COLO668 (cell line): ENCODE measurements around the gene BTBD6.
A peak's percentile ranks its signal among the peaks of the same experiment; 100 is the strongest.

Experiments used
- DNase-seq: peaks from one replicate; lab custom pipeline; 2025; ENCODE audit not compliant: unreplicated experiment; lab: John Stamatoyannopoulos, UW

The BTBD6 gene

DNA sequence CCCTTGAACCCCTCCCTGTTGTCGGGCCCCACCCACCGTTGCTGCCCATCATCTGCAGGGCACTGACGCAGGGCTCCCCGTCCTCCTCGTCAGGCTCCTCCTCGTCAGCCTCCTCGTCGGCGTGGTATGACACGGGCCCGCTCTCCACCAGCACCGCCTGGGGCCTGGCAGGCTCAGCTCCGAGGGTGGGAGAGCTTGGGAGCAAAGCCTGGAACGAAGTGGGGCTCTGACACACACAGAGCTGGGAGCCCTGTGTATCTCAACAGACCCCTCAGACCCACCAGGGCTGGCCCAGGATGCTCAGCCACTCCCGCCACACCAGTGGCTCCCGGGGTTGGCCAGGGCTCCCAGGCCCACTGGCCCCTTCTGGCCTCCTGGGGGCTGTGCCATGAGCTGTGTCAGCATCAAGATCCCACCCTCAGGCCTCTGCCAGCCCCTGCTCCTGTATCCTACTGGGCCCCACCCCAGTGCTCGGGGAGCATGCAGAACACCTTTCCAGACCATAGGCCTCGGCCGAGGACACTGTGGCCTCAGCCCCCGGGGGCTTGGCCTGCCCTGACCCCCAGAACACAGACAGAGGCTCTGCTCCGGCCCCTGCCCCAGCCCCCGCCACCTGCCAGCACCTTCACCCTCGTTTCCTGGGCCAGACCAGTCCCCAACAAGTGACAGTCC, 37.1 kb upstream of the BTBD6 start:
- no peak for DNase-seq

DNA sequence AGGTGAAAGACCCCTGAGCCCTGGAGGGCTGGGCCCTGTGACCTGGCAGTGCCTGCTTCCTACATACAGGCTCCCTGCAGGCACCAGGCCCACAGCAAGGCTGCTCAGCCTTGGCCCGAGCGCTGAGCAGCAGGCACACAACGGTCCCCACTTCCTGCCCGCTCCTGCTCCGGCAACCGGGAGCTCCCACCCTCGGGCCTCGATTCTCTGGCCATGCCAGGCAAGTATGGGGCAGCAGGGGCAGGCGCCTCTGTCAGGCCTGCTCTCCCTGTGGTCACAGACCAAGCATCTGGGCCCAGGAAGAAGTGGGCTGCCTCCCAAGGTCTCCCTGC, 36.6 kb upstream of the BTBD6 start:
- no peak for DNase-seq

DNA sequence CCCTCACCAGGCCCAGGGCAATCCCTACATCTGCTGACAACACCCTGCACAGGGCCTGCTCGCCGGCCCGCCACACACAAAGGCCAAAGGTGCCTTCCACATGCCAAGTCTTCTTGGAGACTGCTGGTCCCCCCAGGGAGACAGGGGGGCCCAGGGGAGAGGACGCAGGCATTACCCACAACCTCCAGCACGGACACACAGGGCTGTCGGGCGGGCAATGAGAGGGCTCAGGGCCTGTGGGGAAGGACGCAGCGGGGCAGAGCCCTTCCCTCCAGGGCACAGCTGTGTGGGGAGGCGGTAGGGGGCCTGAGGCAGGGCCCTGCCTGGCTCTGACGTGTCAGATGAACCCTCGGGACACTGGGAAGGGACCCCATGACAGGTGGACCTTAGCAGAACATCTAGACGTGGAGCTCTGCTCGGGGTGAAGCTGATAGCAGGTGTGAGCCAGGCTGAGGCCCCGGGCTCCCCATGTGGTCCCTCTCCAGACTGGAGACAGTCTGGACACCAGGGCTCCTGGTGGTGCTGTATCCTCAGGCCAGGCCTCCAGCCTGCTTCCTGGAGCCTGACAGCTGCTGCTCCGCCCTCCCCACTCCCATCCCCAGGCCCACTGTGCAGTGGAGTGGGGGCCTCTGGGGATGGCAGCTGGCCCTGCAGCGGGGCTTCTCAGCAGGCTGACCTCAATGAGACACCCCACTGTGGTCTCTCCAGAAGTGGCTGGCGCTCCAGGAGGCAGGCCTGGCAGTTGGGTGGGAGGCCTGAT, 35.6 kb upstream of the BTBD6 start:
- peak; percentile 38 for DNase-seq

DNA sequence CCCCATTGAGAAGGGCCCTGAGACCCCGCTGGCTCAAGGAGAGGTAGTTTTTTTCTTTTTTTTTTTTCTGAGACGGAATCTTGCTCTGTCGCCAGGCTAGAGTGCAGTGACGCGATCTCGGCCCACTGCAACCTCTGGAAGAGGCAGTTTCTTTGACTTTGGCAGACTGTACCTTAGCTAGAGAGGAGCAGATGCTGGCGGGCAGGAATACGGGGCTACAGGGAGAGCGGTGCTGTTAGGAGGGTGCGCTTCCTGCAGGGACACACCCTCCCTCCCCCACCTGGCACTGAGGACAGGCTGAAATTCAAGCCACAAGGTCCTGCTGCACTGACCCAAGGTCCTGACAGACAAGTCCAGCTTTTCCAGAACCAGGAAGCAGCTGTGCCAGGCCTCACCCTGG, 35.0 kb upstream of the BTBD6 start:
- DNase-seq: no peak

DNA sequence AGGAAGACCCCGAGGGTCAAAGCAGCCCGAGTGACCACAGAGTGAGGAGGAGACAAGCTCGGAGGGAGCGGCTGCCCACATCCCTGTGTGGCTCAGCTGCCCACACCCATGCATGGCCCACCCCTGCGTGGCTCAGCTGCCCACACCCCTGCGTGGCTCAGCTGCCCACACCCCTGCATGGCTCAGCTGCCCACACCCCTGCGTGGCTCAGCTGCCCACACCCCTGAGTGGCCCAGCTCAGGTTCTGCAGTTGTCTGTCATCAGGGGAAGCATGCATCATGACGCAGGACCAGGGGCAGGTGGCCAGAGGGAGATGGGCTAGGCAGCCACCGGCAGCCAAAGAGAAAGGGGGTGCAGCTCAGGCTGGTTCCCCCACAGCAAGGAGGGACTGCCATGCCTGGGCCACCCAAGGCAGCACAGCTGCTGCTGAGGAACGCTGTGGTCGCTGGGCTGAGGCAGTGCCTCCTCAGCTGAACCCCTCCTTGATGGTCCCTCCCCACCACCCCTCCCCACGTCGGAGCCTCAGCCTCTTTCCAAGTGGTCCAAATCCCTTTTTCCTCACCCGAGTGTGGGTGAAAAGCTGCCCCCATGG, 33.9 kb upstream of the BTBD6 start:
- DNase-seq: no peak

DNA sequence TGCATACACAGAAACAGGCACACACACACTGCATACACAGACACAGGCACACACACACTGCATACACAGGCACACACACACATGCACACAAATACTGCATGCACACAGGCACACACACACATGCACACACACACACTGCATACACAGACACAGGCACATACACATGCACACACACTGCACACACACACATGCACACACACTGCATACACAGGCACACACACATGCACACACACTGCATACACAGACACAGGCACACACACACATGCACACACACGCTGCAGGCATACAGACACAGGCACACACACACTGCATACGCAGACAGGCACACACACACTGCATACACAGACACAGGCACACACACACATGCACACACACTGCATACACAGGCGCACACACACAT, 32.7 kb upstream of the BTBD6 start:
- no peak for DNase-seq

DNA sequence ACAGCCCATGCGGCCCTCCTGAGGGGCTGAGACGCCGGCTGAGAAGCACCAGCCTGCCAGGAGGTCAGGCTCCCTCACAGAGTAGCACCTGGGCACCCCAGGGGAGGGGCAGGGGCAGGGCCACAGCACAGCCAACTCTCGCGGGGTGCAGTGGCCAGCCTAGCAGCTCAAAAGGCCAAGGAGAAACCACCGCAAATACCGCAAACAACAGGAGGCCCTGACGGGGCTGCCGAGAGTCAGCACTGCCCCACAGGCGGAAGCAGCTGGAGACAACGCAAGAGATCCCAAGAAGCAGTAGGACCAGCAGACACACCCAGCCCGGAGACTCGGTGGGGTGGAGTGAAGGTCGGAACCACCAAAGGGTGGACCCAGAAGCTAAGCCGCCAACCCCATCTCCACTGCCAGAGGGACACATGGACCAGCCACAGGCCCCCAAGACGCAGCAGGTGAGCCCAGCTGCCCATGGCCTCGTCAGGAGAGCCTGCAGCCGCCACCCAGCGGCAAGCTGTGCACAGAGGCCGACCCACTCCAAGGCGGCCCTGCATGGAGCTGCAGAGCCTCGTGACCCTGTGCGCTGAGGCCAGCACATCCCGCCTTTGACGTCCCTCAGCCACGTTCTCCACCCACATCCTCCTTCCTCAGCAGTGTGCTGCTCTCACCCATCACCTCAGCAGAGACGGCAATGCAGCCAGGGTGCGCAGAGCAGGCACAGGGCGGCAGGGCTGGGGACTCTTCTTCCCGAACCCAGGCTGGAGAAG, 31.7 kb upstream of the BTBD6 start:
- no peak for DNase-seq

DNA sequence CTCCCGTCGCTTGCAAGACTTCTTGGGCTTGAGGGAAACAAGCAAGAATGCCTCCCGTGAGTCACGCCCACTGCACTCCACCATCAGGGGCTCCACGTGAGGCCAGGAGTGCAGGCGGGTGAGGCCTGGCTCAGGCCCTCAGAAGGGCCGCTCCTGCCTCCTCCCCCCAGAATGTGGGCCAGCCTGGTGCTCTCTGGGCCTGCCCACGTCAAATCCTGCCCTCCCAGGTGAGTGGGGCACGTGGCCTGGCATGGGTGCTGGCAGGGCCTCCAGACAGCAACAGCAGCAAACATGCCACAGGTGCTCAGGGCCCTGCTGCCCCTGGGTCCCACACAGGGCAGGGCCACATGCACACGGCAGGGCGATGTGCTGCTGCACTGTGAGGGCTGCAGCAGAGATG, 30.6 kb upstream of the BTBD6 start:
- DNase-seq: no peak

DNA sequence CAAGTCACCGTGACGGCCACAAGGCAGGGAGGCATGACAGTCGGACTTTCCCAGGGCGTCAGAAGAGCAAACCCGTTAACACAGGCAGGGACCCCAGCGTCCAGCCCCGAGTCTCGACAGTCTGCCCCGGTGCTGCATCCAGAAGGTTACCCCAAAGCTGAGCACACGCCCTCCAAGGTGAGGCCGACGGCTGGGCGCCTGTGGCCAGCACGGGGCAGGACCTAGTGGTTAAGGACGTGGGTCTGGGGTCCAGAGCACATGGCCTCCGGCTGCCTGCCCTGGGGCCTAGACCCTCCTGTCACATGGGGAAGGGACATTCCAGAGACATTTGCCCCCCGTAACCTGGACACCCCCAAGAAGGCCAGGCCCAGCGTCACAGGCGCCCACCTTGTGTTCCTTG, 29.7 kb upstream of the BTBD6 start:
- no peak for DNase-seq

DNA sequence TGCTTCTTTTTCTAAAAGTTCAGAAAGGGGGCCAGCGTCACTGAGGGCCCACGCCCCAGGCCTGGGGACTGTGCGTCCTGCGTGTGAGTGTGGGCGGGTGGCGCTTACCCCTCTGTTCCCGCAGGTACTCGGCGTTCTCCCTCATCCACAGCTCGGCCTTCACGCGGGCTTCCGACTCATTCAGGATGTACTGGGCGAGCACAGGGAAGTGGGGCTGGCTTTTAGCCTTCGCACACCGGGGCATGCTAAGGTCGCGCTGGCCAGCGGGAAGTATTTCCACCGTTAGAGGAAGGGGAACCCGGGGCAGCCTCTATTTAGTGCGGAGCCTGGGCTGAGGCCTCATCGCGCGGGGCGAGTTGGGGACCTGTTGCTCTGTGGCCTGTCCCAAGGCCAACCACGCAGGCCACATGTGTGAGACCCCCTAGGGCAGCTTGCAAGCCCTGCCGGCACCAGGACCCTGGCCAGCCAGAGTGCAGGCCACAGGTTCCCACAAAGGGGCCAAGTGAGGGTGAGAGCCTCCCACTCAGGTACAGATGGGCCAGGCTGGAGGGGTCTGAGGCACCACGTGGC, 29.2 kb upstream of the BTBD6 start:
- no peak for DNase-seq

DNA sequence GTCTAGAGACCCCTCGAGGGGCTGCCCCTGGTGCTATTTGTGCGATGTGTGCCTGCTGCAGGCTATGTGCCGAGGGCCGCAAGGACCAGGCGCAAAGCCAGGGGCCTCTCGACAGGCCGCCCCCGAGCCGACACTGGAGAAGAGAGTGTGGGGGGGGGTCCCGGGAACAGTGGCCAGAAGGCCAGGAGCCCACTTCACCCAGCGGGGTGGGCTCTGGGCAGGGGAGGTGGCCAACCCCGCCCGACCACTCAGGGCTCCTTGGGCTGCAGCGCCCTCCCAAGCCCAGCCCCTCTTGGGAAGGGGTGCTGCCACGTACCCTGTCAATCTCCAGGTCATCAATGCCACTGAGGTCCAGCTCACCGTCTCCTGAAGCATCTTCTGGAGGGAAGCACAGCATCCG, 28.6 kb upstream of the BTBD6 start:
- no peak for DNase-seq

DNA sequence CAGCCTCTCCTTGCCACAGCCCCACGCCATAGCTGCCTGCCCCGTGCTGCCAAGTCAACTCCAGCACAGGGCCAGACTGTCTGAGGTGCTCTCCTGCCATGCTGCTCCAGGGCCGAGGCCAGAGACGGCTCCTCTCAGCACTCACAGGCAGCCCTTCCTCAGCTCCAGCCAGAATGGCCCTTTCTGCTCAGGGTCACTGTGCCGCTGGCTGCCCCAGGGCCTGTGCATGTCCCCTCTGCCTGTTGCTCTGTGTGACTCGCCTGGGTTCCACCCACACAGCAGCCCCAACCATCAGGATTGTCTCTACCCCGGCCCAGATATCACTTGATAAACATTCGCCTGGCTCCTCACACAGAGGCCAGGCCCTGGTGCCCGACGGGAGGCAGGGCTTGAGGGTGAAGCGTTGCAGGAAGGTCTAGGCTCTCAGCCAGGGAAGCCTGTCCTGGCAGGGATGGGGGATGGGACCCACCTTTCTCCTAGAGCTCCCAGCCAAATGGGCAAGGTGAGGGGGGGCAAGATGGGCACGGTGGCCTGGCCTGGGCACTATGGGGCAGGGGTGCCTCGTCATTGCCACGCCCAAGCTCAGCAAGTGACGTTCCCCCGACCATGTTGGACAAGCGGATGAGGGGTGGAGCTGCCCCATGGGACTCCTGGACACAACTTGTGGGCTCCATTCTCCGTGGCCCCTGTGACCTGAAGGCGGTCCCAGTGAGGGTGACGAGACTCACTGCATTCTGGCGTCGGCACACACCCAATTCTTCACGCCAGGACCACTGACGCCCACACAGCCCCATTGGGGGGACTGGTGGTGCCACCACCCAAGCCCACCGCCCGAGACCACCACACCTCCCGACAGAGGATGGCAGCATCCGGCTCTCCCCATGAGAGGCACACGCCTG, 27.4 kb upstream of the BTBD6 start:
- DNase-seq: no peak

DNA sequence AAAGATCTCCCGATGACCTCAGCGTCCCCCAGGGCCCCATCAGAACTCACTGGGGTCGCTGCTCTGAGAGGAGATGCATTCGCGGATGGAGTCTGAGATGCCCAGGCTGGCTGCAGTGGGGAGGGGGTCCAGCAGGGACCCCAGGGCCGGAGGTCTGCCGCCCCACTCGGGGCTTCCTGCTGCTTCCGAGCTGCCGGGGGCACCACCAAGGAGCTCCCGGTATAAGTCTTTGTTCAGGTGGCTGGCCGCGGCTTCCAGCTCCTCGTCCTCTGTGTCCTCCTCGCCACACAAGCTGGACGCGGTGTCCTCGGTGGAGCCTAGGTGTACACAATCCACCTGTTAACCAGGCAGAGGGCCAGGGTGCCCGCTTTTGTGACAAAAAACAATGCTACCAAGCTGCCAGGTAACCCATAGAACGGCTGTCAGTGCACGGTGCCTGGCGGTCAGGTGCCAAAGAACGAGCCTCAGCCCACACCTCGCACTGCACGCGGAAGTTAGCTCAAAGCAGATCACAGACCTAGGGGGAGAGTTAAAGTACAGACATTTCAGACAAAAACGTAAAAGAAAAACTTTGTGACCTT, 26.6 kb upstream of the BTBD6 start:
- no peak for DNase-seq

DNA sequence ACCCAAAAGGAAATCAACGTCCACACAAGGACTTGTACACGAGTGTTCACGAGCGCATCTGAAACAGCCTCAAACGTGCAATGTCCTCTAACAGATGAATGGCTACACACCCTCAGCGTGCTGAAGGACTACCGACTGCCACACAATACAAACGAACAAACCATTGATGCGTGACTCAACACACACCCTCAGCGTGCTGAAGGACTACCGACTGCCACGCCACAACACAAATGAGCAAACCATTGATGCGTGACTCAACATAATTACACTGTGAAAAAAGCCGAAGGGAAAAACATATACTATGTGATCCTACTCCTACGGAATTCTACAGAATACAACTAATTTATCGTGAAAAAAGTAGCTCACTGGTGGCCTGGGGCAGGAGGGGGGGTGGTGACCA, 25.1 kb upstream of the BTBD6 start:
- DNase-seq: no peak

DNA sequence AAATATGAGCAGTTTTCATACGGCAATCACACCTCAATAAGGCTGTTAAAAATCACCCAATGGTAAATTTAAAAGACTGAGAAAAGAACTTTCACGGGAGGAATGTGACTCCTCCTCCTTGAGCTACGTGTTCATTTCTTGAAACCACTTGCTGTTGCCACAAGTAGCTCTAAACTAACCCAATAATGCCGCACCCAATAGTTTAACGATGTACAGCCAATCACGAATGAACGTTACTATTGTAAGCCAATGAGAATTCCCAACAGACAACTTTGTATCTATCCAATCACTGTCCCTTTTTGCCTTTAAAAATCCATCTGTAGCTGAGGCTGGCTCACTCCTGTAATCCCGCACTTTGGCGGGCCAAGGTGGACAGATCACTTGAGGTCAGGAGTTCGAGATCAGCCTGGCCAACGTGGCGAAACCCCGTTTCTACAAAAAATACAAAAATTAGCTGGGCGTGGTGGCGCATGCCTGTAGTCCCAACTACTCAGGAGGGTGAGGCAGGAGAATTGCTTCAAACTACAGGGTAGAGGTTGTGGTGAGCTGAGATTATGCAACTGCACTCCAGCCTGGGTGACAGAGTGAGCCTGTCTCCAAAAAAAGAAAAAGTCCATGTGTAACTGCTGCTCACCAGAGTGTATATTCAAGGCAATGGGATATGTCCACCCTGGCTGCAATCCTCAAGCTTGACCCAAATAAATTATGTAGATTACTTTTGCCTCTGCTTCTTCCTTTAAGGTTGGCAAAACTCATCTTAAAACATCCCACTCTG, 24.4 kb upstream of the BTBD6 start:
- DNase-seq: no peak

DNA sequence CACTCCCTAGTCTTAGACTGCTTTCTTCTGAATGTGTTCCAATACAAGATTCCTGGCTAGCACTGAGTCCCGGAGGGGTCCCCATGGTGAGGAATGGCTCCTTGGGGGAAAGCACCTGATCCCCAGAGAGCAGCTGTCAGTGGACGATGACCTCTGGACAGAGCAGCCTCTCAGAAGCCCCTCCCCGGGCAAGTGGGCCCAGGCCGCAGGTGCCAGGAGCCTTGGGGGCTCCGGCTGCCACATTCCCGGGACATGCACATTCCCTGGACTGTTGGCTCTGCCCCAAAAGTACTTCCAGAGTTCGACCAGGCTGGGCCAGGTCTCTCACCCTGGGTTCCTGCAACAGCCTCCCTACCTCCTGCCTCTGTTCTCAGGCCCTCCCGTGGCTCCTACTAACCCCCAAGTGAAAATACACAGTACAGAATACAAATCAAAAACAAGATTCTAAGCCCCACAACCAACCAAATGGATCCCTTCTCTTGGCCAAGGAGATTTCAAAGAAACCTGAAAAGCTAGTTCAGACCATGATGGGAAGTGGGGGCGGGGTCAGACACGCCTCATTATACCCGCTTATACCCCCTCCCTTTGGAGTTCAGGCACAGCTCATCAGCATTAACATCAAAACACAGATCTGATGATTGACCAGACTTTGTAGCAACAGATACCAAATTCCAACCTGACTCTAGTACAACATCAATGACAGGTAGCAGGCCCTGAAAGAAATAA, 23.3 kb upstream of the BTBD6 start:
- DNase-seq: no peak

DNA sequence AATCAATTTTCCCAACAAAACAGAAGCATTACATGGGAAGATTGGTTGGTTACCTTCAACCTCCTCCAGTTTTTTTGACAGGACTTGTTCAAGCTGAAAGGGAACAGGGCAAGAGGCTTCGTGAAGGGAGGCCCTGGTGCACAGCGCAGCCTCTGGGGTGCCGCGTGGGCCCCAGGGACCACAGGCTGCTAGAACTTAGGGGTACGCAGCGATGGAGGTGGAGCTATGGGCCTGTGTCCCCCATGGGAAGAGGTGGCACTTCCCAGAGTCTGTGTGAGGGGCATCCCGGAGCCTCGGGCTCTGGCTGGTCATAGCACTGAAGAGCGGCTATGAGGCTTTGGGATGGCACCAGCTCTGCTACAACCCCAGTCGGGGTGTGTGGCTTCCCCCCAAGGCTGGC, 22.1 kb upstream of the BTBD6 start:
- DNase-seq: no peak

DNA sequence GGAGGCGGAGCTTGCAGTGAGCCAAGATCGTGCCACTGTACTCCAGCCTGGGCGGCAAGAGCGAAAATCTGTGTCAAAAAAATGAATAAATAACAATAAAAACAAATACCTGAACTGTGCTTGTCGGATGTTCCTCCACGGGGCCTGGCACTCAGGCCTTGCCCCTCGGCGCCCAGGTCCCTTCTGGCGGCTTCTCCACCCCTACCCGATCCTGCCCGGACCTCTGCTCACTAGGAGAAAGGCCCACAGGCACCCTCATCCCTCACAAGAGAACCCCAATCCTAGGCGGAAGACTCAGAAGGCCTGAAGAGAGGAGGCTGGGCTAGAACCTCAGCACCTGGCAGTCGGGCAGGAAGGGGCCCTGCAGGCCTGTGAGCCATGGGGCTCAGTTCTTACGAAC, 21.0 kb upstream of the BTBD6 start:
- no peak for DNase-seq

DNA sequence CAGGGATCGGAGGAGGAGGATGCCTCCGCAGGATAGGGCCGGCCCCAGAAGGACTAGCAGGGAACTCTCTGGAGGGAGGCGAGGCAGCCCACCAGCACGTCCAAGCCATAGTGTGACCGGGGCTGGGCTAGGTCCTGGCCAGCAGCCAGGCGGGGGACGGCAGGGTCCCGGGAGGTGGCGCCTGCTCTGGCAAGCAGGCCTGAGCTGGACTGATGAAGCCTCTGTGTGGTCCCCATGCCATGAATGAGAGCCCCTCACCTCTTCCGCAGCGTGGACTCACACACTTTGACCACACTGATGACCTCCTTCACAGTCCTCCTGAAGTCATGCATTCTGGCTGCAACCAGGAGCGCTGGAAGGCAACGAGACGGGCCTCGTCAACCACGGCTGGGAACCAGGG, 19.8 kb upstream of the BTBD6 start:
- no peak for DNase-seq
